Measurements from ENCODE around the gene MDP1. TPM values are rescaled to one million over a fixed set of nuclear protein-coding genes. Genes with fewer than 3 reads are reported as not detected.

The MDP1 gene
- total and polyA plus RNA-seq, 10 donors: 11.0 to 39.6 (median 22.4) TPM

- DNase-seq: no peak
- WGBS, 5 donors: 77 to 94% (median 89%) methylated on average over 7 to 14 of the region's 14 CpGs
- no peaks in the 10 kb centered on the region for H3K9me3 ChIP-seq
- intact Hi-C loops (cut with DNase I; ENCODE audit: low total_unique reads): no loop called here
- no peaks in the 10 kb centered on the region for H3K27me3 ChIP-seq (replicated peaks in 1 of 7)
- H3K36me3 ChIP-seq: peaks cover 0 to 97% (median 31%) of the 10 kb centered on the region in 6 donors
- no peaks in the 10 kb centered on the region for H3K4me1 ChIP-seq
- TF ChIP-seq POLR2AphosphoS5 (IDR thresholded peaks at IDR 0.05) (no peak), CTCF (IDR thresholded peaks at IDR 0.05 in 8 of 11, conservative IDR thresholded peaks at IDR 0.05 in 3 of 11) (no peak), POLR2A (IDR thresholded peaks at IDR 0.05) (no peak)
- H3K27ac ChIP-seq: no peak within 1 kb of the TSS
- H3K4me3 ChIP-seq: no peak within 1 kb of the TSS
These were observed 47.2 kb upstream of the MDP1 start, which contains the start of gene TGM1 for GRCh38 chr14:24262821-24263733. Gene TGM1, minus strand, starts transcription at chr14:24263177. Its CDS starts 825 bp downstream, at chr14:24262352.

- Histone ChIP-seq H3K27ac (no peak overlapping the region), H3K27me3 (replicated peaks in 1 of 7) (no peaks in the 10 kb centered on the region), H3K4me3 (no peak overlapping the region), H3K4me1 (no peaks in the 10 kb centered on the region), H3K36me3 (peaks cover 0 to 92% (median 19%) of the 10 kb centered on the region in 6 donors), H3K9me3 (no peaks in the 10 kb centered on the region)
- TF ChIP-seq CTCF (IDR thresholded peaks at IDR 0.05 in 8 of 11, conservative IDR thresholded peaks at IDR 0.05 in 3 of 11) (no peak), POLR2A (IDR thresholded peaks at IDR 0.05) (no peak), POLR2AphosphoS5 (IDR thresholded peaks at IDR 0.05) (no peak)
- WGBS, 5 donors: 91 to 96% (median 93%) methylated on average over 10 to 19 of the region's 19 CpGs
- no peak for DNase-seq
- intact Hi-C loops (cut with DNase I; ENCODE audit: low total_unique reads): no loop called here
These were observed 46.1 kb upstream of the MDP1 start for GRCh38 chr14:24261969-24262327.

DNA sequence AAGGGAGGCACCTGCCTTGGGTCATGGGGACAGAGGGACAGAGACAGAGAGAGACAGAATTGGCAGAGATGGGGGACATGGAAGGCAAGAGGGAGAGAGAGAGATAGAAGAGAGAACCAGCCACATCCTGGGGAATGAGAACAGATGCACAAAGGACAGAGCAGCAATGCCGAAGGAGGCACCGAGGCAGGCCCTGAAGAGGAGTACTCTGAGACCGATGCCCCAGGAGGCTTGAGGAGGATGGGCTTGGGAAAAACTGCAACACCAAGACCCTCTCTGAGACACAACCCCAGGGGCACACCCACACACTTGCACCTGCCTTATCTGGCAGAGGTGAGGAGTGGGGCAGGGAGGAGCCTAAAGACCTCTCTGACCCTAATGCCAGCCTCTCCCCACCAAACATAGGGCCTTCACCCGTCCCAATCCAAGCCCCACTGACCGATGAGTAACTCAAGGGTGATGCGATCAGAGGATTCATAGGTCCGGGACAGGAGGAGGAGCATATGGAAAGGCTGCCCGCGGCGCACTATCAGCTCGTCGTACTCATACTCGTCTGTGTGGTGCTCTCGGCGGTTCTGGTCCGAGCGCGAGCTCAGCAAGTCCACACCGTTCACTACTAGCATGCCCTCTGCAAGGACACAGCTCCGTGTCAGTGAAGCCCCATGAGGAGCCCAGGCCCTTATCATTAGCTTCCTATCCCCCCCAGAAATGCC is 45.5 kb upstream of the MDP1 start:
- TF ChIP-seq POLR2AphosphoS5 (IDR thresholded peaks at IDR 0.05): no peak
- WGBS, 5 donors: 89 to 97% (median 93%) methylated on average over 18 to 20 of the region's 20 CpGs
- DNase-seq: peak; percentile 33
- Histone ChIP-seq H3K27ac (no peak overlapping the region), H3K4me3 (no peak overlapping the region), H3K4me1 (no peaks in the 10 kb centered on the region), H3K9me3 (no peaks in the 10 kb centered on the region), H3K27me3 (replicated peaks in 1 of 7) (no peaks in the 10 kb centered on the region), H3K36me3 (peaks cover 0 to 89% (median 14%) of the 10 kb centered on the region in 6 donors)
- intact Hi-C loops (cut with DNase I; ENCODE audit: low total_unique reads): no loop called here

DNA sequence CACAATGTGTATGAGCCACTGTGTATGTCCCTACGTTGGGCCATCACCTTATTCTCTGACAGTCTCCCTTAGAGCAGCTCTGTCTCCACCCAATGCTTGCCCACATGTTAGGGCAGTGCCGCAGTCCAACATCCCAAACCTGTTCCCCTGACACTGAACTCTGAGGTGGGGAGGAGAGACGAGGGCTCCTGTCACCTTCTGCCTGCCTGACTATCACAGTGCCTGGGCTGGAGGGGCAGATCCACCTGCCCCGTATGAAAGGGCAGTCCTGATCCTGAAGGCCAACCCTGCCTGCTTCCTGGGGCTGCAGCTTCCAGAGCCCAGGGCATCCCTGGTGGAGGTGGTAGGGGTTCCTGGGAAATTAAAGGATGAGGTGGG is 44.9 kb upstream of the MDP1 start:
- intact Hi-C loops (cut with DNase I; ENCODE audit: low total_unique reads): no loop called here
- Histone ChIP-seq H3K27ac (no peak overlapping the region), H3K27me3 (replicated peaks in 1 of 7) (no peaks in the 10 kb centered on the region), H3K36me3 (peaks cover 0 to 89% (median 8%) of the 10 kb centered on the region in 6 donors), H3K9me3 (no peaks in the 10 kb centered on the region), H3K4me3 (no peak overlapping the region), H3K4me1 (no peaks in the 10 kb centered on the region)
- TF ChIP-seq CTCF (IDR thresholded peaks at IDR 0.05 in 8 of 11, conservative IDR thresholded peaks at IDR 0.05 in 3 of 11) (no peak), POLR2AphosphoS5 (IDR thresholded peaks at IDR 0.05) (no peak), POLR2A (IDR thresholded peaks at IDR 0.05) (no peak)
- DNase-seq: peak; percentile 24
- WGBS, 5 donors: 70 to 87% (median 80%) methylated on average over 4 of the region's 4 CpGs

Data from spleen (tissue), 11 donors.